Thoracic aorta (tissue), 2 donors: ENCODE data around the gene NAA50. TPM values are rescaled to one million over a fixed set of nuclear protein-coding genes. Genes with fewer than 3 reads are reported as not detected.

Source experiments
- ATAC-seq: fragments of 150-250 bp; one replicate; pipeline ENCODE4 v1.8.0; 2017; ENCODE audit warnings: low read depth; ENCODE audit not compliant: insufficient number of reproducible peaks, low FRiP score
- DNase-seq: peaks from one replicate; pipeline ENCODE4 v3.0.0-alpha.2; 2020; ENCODE audit warnings: low spot score
- H3K27ac ChIP-seq, 2 donors: fragments of 200-600 bp; sonication (generic); 1 replicate in 1 of 2; 2 replicates in 1 of 2; pipeline ENCODE4 v1.5.1; 2016; ENCODE audit warnings: mild to moderate bottlenecking in 2 of 2, moderate library complexity in 2 of 2
- H3K27me3 ChIP-seq: fragments of 200-600 bp; sonication (generic); replicated peaks from 2 replicates; pipeline ENCODE4 v1.6.0; 2016; ENCODE audit warnings: mild to moderate bottlenecking; ENCODE audit not compliant: insufficient read depth
- H3K36me3 ChIP-seq: fragments of 200-600 bp; sonication (generic); one replicate; pipeline ENCODE4 v1.5.1; 2016
- H3K4me1 ChIP-seq, 2 donors: fragments of 200-600 bp; sonication (generic); 1 replicate in 1 of 2; 2 replicates in 1 of 2; pipeline versions ENCODE4 v1.5.1 to v1.6.0; 2016; ENCODE audit warnings: low read depth in 2 of 2, mild to moderate bottlenecking in 1 of 2; ENCODE audit not compliant: control insufficient read depth in 1 of 2
- H3K4me3 ChIP-seq: fragments of 200-600 bp; sonication (generic); 2 replicates; pipeline ENCODE4 v1.5.1; 2016; ENCODE audit warnings: mild to moderate bottlenecking
- H3K9me3 ChIP-seq: fragments of 200-600 bp; sonication (generic); 2 replicates; pipeline ENCODE4 v1.5.1; 2016
- total RNA-seq, 2 donors: library from RNA; depleted of rRNA; stranded (reverse); fragments of >200 nt; gene quantifications; one replicate each; pipeline versions ENCODE4 v1.1.0 to v1.2.3, GENCODE V29; 2016
- TF ChIP-seq, protein P1 (sequence below): fragments of 200-600 bp; sonication (generic); IDR thresholded peaks from one replicate; pipeline ENCODE4 v1.5.1; 2019; ENCODE audit warnings: antibody characterized with exemption

The NAA50 gene
- total RNA-seq, 2 donors from 2014 or later: 58.3 to 78.2 TPM

DNA sequence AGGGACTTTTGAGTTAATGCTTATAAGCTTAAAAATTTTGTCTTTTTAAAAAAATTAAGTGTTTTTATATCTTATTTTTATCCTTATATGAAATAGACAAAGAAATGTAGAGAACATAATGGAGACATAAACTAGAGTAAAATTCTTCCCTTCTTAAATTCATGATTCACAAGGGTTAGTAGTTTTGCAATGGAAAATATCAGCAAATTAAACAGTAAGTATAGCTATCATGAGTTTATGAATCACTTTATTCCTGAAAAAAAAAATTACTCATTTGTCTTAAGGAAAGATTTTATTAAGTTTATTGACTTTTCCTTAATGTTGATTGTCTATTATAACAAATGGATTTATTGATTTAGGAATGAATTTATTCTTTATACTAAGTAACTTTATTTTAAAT is 5.1 kb upstream of the NAA50 start:
- TF ChIP-seq, protein P1, sequence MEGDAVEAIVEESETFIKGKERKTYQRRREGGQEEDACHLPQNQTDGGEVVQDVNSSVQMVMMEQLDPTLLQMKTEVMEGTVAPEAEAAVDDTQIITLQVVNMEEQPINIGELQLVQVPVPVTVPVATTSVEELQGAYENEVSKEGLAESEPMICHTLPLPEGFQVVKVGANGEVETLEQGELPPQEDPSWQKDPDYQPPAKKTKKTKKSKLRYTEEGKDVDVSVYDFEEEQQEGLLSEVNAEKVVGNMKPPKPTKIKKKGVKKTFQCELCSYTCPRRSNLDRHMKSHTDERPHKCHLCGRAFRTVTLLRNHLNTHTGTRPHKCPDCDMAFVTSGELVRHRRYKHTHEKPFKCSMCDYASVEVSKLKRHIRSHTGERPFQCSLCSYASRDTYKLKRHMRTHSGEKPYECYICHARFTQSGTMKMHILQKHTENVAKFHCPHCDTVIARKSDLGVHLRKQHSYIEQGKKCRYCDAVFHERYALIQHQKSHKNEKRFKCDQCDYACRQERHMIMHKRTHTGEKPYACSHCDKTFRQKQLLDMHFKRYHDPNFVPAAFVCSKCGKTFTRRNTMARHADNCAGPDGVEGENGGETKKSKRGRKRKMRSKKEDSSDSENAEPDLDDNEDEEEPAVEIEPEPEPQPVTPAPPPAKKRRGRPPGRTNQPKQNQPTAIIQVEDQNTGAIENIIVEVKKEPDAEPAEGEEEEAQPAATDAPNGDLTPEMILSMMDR: no peak
- H3K27me3 ChIP-seq: no peaks in the 10 kb centered on the region
- H3K9me3 ChIP-seq: no peaks in the 10 kb centered on the region
- no peaks in the 10 kb centered on the region for H3K36me3 ChIP-seq
- DNase-seq (no peak), ATAC-seq (no peak)
- H3K27ac ChIP-seq: no peak overlapping the region
- no peak overlapping the region for H3K4me3 ChIP-seq
- peaks cover 5 to 26% of the 10 kb centered on the region in 2 donors for H3K4me1 ChIP-seq

GRCh38 chr3:113747283-113748046 is 1.4 kb upstream of the NAA50 start:
- H3K4me1 ChIP-seq: peaks cover 12 to 48% of the 10 kb centered on the region in 2 donors
- H3K36me3 ChIP-seq: no peaks in the 10 kb centered on the region
- TF ChIP-seq, protein P1: no peak
- H3K27me3 ChIP-seq: no peaks in the 10 kb centered on the region
- H3K9me3 ChIP-seq: no peaks in the 10 kb centered on the region
- H3K4me3 ChIP-seq: peak overlapping the region; percentile 94
- peak overlapping the region; percentile 98 to 100 for H3K27ac ChIP-seq
- ATAC-seq (no peak), DNase-seq (no peak)

- ATAC-seq (peak; percentile 87), DNase-seq (peak; percentile 67)
- no peaks in the 10 kb centered on the region for H3K9me3 ChIP-seq
- no peaks in the 10 kb centered on the region for H3K27me3 ChIP-seq
- peak within 1 kb of the TSS; percentile 98 to 100 for H3K27ac ChIP-seq
- no peaks in the 10 kb centered on the region for H3K36me3 ChIP-seq
- H3K4me3 ChIP-seq: peak within 1 kb of the TSS; percentile 94
- TF ChIP-seq, protein P1: no peak
- H3K4me1 ChIP-seq: peaks cover 12 to 51% of the 10 kb centered on the region in 2 donors
Observed at GRCh38 chr3:113746548-113747282, 666 bp upstream of the NAA50 start, which contains the start of gene ATP6V1A. Gene ATP6V1A (plus strand): TSS chr3:113747035. CDS start chr3:113778754, 31,719 bp downstream.

DNA sequence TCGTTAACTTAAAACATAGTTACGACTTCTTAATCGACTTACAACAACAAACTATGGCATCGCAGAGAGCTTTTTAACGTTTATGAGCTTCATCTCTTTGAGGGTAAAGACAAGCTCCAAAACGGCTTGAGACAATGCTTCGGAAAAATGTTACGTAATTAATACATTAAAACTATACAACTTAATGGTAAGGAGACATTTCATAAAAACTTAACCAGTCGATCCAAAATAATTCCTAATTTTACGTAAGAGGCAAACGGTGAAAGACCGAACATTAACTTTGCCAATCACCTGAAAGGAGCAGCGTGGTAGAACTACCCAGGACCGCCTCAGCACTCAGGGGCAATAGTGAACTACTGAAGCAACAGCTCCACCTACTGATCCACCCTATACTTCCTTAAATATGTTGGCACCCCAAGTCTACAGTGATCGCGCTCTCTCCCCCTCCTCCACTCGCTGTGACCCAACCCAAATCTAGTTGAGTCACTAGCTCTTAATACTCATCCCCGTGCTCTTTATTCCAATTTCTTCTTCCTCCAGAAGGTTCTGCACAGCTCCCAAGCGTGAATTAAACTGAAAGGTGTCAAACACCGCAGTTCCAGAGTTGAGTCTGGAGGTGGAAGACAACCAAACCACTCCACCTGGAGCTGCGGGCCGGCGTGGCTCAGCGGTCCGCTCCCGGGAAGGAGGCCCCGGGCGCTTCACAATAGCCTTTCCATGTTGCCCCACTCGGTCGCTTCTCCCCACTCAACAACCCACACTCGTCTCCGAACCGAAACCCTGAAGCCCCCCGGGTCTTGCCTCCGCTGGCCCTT is 901 bp downstream of the NAA50 start:
- DNase-seq (peak; percentile 72), ATAC-seq (peak; percentile 51)
- peak overlapping the region; percentile 94 for H3K4me3 ChIP-seq
- peak overlapping the region; percentile 98 to 100 for H3K27ac ChIP-seq
- H3K36me3 ChIP-seq: no peaks in the 10 kb centered on the region
- H3K9me3 ChIP-seq: no peaks in the 10 kb centered on the region
- peaks cover 12 to 49% of the 10 kb centered on the region in 2 donors for H3K4me1 ChIP-seq
- TF ChIP-seq, protein P1: peak; percentile 47
- no peaks in the 10 kb centered on the region for H3K27me3 ChIP-seq
